ENCODE data around the gene VWC2. TPM values are rescaled to one million over a fixed set of nuclear protein-coding genes. Genes with fewer than 3 reads are reported as not detected.
A peak's percentile ranks its signal among the peaks of the same experiment; 100 is the strongest.

VWC2 gene
- total RNA-seq, 1 experiment from 2014 or later: not detected

DNA sequence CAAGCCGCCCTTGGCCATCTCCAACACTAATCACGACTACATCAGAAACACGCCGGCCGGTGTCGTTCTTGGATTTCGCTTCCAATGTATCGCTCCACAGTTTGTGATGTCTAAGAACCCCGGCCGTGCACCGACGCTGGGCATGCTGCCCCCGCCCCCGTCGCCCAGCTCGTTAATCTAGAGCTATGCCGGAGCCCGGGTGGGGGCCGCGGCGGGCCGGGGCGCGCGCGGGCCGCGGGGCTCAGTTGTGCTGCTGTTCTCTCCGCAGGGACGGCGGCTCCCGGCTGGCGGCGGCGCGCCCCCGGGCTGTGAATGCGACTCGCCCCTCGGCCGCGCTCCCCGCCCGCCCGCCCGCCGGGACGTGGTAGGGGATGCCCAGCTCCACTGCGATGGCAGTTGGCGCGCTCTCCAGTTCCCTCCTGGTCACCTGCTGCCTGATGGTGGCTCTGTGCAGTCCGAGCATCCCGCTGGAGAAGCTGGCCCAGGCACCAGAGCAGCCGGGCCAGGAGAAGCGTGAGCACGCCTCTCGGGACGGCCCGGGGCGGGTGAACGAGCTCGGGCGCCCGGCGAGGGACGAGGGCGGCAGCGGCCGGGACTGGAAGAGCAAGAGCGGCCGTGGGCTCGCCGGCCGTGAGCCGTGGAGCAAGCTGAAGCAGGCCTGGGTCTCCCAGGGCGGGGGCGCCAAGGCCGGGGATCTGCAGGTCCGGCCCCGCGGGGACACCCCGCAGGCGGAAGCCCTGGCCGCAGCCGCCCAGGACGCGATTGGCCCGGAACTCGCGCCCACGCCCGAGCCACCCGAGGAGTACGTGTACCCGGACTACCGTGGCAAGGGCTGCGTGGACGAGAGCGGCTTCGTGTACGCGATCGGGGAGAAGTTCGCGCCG is 1.9 kb downstream of the VWC2 start:
- Mint-ChIP-seq H3K4me1 (ENCODE audit: low read depth, unreplicated experiment) (no peaks in the 10 kb centered on the region), H3K4me3 (ENCODE audit: unreplicated experiment) (no peak overlapping the region), H3K36me3 (ENCODE audit: insufficient read depth, unreplicated experiment) (peaks cover 5% of the 10 kb centered on the region), H3K27ac (ENCODE audit: unreplicated experiment) (no peak overlapping the region), H3K27me3 (ENCODE audit: insufficient read depth, unreplicated experiment) (peaks cover 13% of the 10 kb centered on the region), H3K9me3 (ENCODE audit: unreplicated experiment) (peaks cover 10% of the 10 kb centered on the region)
- no TSS peak for BruUV-seq (replicated peaks)
- Histone ChIP-seq H3K36me3 (ENCODE audit: control insufficient read depth, insufficient read depth, low read length) (no peaks in the 10 kb centered on the region), H3K4me3 (ENCODE audit: low read depth, low read length) (no peak overlapping the region), H3K4me1 (peaks cover 13% of the 10 kb centered on the region; the same call in 1 of the 2 replicates), H3K27me3 (replicated peaks; ENCODE audit: control insufficient read depth, insufficient read depth, low read length) (no peaks in the 10 kb centered on the region), H3K9me3 (0 out of 2 replicates have a peak, but pooled peaks cover 3% of the 10 kb centered on the region)
- intact Hi-C loops (cut with micrococcal nuclease; ENCODE audit: unreplicated experiment): no loop called here
- ChIA-PET POLR2A (no interaction called here), CTCF (no interaction called here)
- DNase-seq: no peak
- no peak for TF ChIP-seq CTCF (IDR thresholded peaks at IDR 0.05; ENCODE audit: insufficient read depth in 1 of 2, low read depth in 1 of 2, low read length in 1 of 2, severe bottlenecking in 1 of 2, unreplicated experiment in 1 of 2)

GRCh38 chr7:49775949-49776443 is 2.6 kb downstream of the VWC2 start:
- DNase-seq: no peak
- POLR2A ChIA-PET: no interaction called here
- TF ChIP-seq CTCF (IDR thresholded peaks at IDR 0.05; ENCODE audit: insufficient read depth in 1 of 2, low read depth in 1 of 2, low read length in 1 of 2, severe bottlenecking in 1 of 2, unreplicated experiment in 1 of 2): no peak
- CTCF ChIA-PET: interaction anchor here (1.0 kb wide), 1 partner anchor 15 kb away, joined by 3 read pairs; no protein-coding TSS in a partner anchor
- BruUV-seq (replicated peaks): no TSS peak
- Mint-ChIP-seq H3K36me3 (ENCODE audit: insufficient read depth, unreplicated experiment) (peaks cover 5% of the 10 kb centered on the region), H3K9me3 (ENCODE audit: unreplicated experiment) (peaks cover 10% of the 10 kb centered on the region), H3K4me3 (ENCODE audit: unreplicated experiment) (no peak overlapping the region), H3K4me1 (ENCODE audit: low read depth, unreplicated experiment) (no peaks in the 10 kb centered on the region), H3K27ac (ENCODE audit: unreplicated experiment) (no peak overlapping the region), H3K27me3 (ENCODE audit: insufficient read depth, unreplicated experiment) (peaks cover 9% of the 10 kb centered on the region)
- H3K4me1 ChIP-seq: peaks cover 13% of the 10 kb centered on the region; the same call in 1 of the 2 replicates
- no peak overlapping the region for H3K4me3 ChIP-seq (ENCODE audit: low read depth, low read length)
- no peaks in the 10 kb centered on the region for H3K27me3 ChIP-seq (replicated peaks; ENCODE audit: control insufficient read depth, insufficient read depth, low read length)
- H3K9me3 ChIP-seq: 0 out of 2 replicates have a peak, but pooled peaks cover 3% of the 10 kb centered on the region
- no peaks in the 10 kb centered on the region for H3K36me3 ChIP-seq (ENCODE audit: control insufficient read depth, insufficient read depth, low read length)
- intact Hi-C loops (cut with micrococcal nuclease; ENCODE audit: unreplicated experiment): no loop called here

GRCh38 chr7:49776994-49777393 is 3.6 kb downstream of the VWC2 start:
- H3K36me3 ChIP-seq (ENCODE audit: control insufficient read depth, insufficient read depth, low read length): no peaks in the 10 kb centered on the region
- 0 out of 2 replicates have a peak, but pooled peaks cover 3% of the 10 kb centered on the region for H3K9me3 ChIP-seq
- ChIA-PET CTCF (interaction anchor here (0.7 to 1.0 kb wide), 2 partner anchors 14 to 1440 kb away, joined by 3 read pairs; no protein-coding TSS in a partner anchor), POLR2A (no interaction called here)
- H3K4me1 ChIP-seq: peaks cover 13% of the 10 kb centered on the region; the same call in 1 of the 2 replicates
- intact Hi-C loops (cut with micrococcal nuclease; ENCODE audit: unreplicated experiment): no loop called here
- TF ChIP-seq CTCF (IDR thresholded peaks at IDR 0.05; ENCODE audit: insufficient read depth in 1 of 2, low read depth in 1 of 2, low read length in 1 of 2, severe bottlenecking in 1 of 2, unreplicated experiment in 1 of 2): peak in 1 of 2 experiments; percentile 20
- peaks cover 10% of the 10 kb centered on the region for H3K9me3 Mint-ChIP-seq (ENCODE audit: unreplicated experiment)
- no peak overlapping the region for H3K4me3 Mint-ChIP-seq (ENCODE audit: unreplicated experiment)
- peaks cover 5% of the 10 kb centered on the region for H3K36me3 Mint-ChIP-seq (ENCODE audit: insufficient read depth, unreplicated experiment)
- H3K27me3 ChIP-seq (replicated peaks; ENCODE audit: control insufficient read depth, insufficient read depth, low read length): no peaks in the 10 kb centered on the region
- H3K4me3 ChIP-seq (ENCODE audit: low read depth, low read length): no peak overlapping the region
- peak in 1 of 2 experiments; percentile 11 for DNase-seq
- H3K27ac Mint-ChIP-seq (ENCODE audit: unreplicated experiment): no peak overlapping the region
- peaks cover 8% of the 10 kb centered on the region for H3K27me3 Mint-ChIP-seq (ENCODE audit: insufficient read depth, unreplicated experiment)
- no peaks in the 10 kb centered on the region for H3K4me1 Mint-ChIP-seq (ENCODE audit: low read depth, unreplicated experiment)
- BruUV-seq (replicated peaks): no TSS peak
